Sigmoid colon (tissue), 7 donors: Measurements from ENCODE around the gene CELA1. TPM values are rescaled to one million over a fixed set of nuclear protein-coding genes. Genes with fewer than 3 reads are reported as not detected.

Experiments used
- DNase-seq: peaks from one replicate; pipeline ENCODE4 v3.0.0-alpha.2; 2019
- H3K27ac ChIP-seq, 4 donors: fragments of 200-600 bp; sonication (generic); one replicate each; pipeline ENCODE4 v1.5.1; 2016 to 2019; ENCODE audit warnings: mild to moderate bottlenecking in 1 of 4
- H3K27me3 ChIP-seq, 3 donors: fragments of 200-600 bp; sonication (generic); one replicate each; pipeline ENCODE4 v1.5.1; 2019; ENCODE audit warnings: mild to moderate bottlenecking in 1 of 3
- H3K36me3 ChIP-seq, 4 donors: fragments of 200-600 bp; sonication (generic); one replicate each; pipeline ENCODE4 v1.5.1; 2016 to 2019
- H3K4me1 ChIP-seq, 4 donors: fragments of 200-600 bp; sonication (generic); one replicate each; pipeline ENCODE4 v1.5.1; 2017 to 2019
- H3K4me3 ChIP-seq, 4 donors: fragments of 200-600 bp; sonication (generic); one replicate each; pipeline ENCODE4 v1.5.1; 2017 to 2019; ENCODE audit warnings: mild to moderate bottlenecking in 2 of 4, moderate library complexity in 1 of 4
- H3K9me3 ChIP-seq, 4 donors: fragments of 200-600 bp in 3 of 4; sonication (generic) in 3 of 4; one replicate each; pipeline versions ENCODE4 v1.5.1 to v1.6.1; 2013 to 2019
- CTCF ChIP-seq, 4 experiments: fragments of 450-650 bp in 3 of 4; fragments of 200-600 bp in 1 of 4; IDR thresholded peaks; one replicate each; pipeline ENCODE4 v1.5.1; 2016 to 2019; ENCODE audit warnings: antibody characterized with exemption in 4 of 4, mild to moderate bottlenecking in 3 of 4, moderate library complexity in 2 of 4
- EP300 ChIP-seq, 4 donors: sonication (generic); formaldehyde crosslinking; IDR thresholded peaks; one replicate each; pipeline ENCODE4 v1.6.1; 2017; ENCODE audit warnings: antibody characterized with exemption in 4 of 4
- POLR2A ChIP-seq, 2 donors: fragments of 450-650 bp; IDR thresholded peaks; one replicate each; pipeline ENCODE4 v1.6.1; 2016; ENCODE audit warnings: antibody characterized with exemption in 2 of 2, mild to moderate bottlenecking in 2 of 2, moderate library complexity in 2 of 2
- POLR2AphosphoS5 ChIP-seq, 4 donors: sonication (generic); formaldehyde crosslinking; IDR thresholded peaks; one replicate each; pipeline ENCODE4 v1.6.1; 2017; ENCODE audit warnings: antibody characterized with exemption in 4 of 4
- WGBS, 2 donors: extraction: QIAGEN DNeasy Blood & Tissue Kit; methylation state at CpG; one replicate each; pipeline ENCODE4 v1.1.7; 2013; 5-methylcytosine and 5-hydroxymethylcytosine counted together
- intact Hi-C: fragments of 100-400 bp; cut with DNase I; formaldehyde crosslinking; loops from one replicate; pipeline ENCODE4 v1.15.1; 2023
- polyA plus RNA-seq, 3 donors: library from polyadenylated mRNA; stranded (reverse); fragments of 200-250 nt; gene quantifications; one replicate each; pipeline ENCODE4 v1.2.3, GENCODE V29; 2013
- total RNA-seq, 4 donors: library from RNA; depleted of rRNA; stranded (reverse); fragments of >200 nt; gene quantifications; one replicate each; pipeline ENCODE4 v1.1.0, GENCODE V29; 2016
- donor health status: healthy with polysubstance abuse.
- donor health status: Bipolar disorder and iron deficiency.
- donor health status: healthy.

CELA1 gene
- total and polyA plus RNA-seq, 7 donors, result not detected

GRCh38 chr12:51359851-51360250, 13.4 kb upstream of the CELA1 start:
- Histone ChIP-seq H3K27ac (no peak overlapping the region), H3K36me3 (no peaks in the 10 kb centered on the region), H3K4me3 (no peak overlapping the region), H3K4me1 (no peaks in the 10 kb centered on the region), H3K9me3 (no peaks in the 10 kb centered on the region), H3K27me3 (no peaks in the 10 kb centered on the region)
- intact Hi-C loops, result no loop called here
- TF ChIP-seq CTCF (IDR thresholded peaks at IDR 0.05) (no peak), POLR2AphosphoS5 (IDR thresholded peaks at IDR 0.05) (no peak), POLR2A (IDR thresholded peaks at IDR 0.05) (no peak), EP300 (IDR thresholded peaks at IDR 0.05) (no peak)
- no peak for DNase-seq
- WGBS, 2 donors, result 92 to 96% methylated on average over 4 of the region's 4 CpGs

- Histone ChIP-seq H3K27ac (no peak overlapping the region), H3K36me3 (no peaks in the 10 kb centered on the region), H3K27me3 (no peaks in the 10 kb centered on the region), H3K4me3 (no peak overlapping the region), H3K4me1 (no peaks in the 10 kb centered on the region), H3K9me3 (no peaks in the 10 kb centered on the region)
- TF ChIP-seq EP300 (IDR thresholded peaks at IDR 0.05) (no peak), POLR2AphosphoS5 (IDR thresholded peaks at IDR 0.05) (no peak), CTCF (IDR thresholded peaks at IDR 0.05) (no peak), POLR2A (IDR thresholded peaks at IDR 0.05) (no peak)
- intact Hi-C loops, result no loop called here
- 94 to 95% methylated on average over 8 of the region's 8 CpGs for WGBS, 2 donors
- no peak for DNase-seq
Measured at GRCh38 chr12:51358496-51358895, 12.0 kb upstream of the CELA1 start.

- Histone ChIP-seq H3K27ac (no peak overlapping the region), H3K27me3 (no peaks in the 10 kb centered on the region), H3K4me1 (no peaks in the 10 kb centered on the region), H3K36me3 (no peaks in the 10 kb centered on the region), H3K4me3 (no peak overlapping the region), H3K9me3 (no peaks in the 10 kb centered on the region)
- WGBS, 2 donors, result 70 to 93% methylated on average over 10 of the region's 10 CpGs
- DNase-seq, result no peak
- TF ChIP-seq EP300 (IDR thresholded peaks at IDR 0.05) (no peak), POLR2A (IDR thresholded peaks at IDR 0.05) (no peak), POLR2AphosphoS5 (IDR thresholded peaks at IDR 0.05) (no peak), CTCF (IDR thresholded peaks at IDR 0.05) (no peak)
- intact Hi-C loops, result no loop called here
Measured at GRCh38 chr12:51357374-51358047, 11.0 kb upstream of the CELA1 start.

- H3K27me3 ChIP-seq, result no peaks in the 10 kb centered on the region
- intact Hi-C loops, result no loop called here
- no peak for DNase-seq
- H3K4me3 ChIP-seq, result no peak overlapping the region
- H3K36me3 ChIP-seq, result no peaks in the 10 kb centered on the region
- TF ChIP-seq POLR2AphosphoS5 (IDR thresholded peaks at IDR 0.05) (no peak), CTCF (IDR thresholded peaks at IDR 0.05) (peak in 1 of 4 experiments; percentile 7), POLR2A (IDR thresholded peaks at IDR 0.05) (no peak), EP300 (IDR thresholded peaks at IDR 0.05) (no peak)
- H3K9me3 ChIP-seq, result no peaks in the 10 kb centered on the region
- H3K4me1 ChIP-seq, result no peaks in the 10 kb centered on the region
- H3K27ac ChIP-seq, result no peak overlapping the region
- 28 to 54% methylated on average over 11 of the region's 11 CpGs for WGBS, 2 donors
Measured at GRCh38 chr12:51351913-51352532, 5.5 kb upstream of the CELA1 start.
